Measurements from ENCODE around the gene ZNF865.

DNA sequence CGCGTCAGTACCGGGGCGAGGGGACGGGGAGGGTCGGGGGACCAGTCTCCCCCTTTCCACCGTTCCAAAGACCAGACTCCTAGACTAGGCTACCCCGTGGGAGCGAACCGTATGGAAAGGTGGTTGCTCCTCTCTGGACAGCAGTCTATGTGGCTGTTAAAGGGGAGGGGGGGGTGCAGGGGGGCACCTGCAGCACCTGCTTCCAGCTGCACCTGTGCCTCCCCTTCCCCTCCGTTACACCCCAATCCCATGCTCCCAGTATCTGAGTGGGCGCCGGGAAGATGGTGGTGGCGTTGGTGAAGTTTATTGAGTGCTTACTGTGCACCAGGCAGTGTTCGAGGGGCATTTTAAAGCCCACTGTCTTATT lies 4.8 kb upstream of the ZNF865 start:
- TF ChIP-seq, protein P1, sequence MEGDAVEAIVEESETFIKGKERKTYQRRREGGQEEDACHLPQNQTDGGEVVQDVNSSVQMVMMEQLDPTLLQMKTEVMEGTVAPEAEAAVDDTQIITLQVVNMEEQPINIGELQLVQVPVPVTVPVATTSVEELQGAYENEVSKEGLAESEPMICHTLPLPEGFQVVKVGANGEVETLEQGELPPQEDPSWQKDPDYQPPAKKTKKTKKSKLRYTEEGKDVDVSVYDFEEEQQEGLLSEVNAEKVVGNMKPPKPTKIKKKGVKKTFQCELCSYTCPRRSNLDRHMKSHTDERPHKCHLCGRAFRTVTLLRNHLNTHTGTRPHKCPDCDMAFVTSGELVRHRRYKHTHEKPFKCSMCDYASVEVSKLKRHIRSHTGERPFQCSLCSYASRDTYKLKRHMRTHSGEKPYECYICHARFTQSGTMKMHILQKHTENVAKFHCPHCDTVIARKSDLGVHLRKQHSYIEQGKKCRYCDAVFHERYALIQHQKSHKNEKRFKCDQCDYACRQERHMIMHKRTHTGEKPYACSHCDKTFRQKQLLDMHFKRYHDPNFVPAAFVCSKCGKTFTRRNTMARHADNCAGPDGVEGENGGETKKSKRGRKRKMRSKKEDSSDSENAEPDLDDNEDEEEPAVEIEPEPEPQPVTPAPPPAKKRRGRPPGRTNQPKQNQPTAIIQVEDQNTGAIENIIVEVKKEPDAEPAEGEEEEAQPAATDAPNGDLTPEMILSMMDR (IDR thresholded peaks at IDR 0.05; ENCODE audit: control extremely low read depth in 1 of 3, insufficient read depth in 1 of 3, low read depth in 1 of 3, low read length in 3 of 3): no peak
- TF ChIP-seq HDAC2 (IDR thresholded peaks at IDR 0.05; ENCODE audit: borderline replicate concordance in 1 of 2, low read depth in 2 of 2, low read length in 2 of 2): no peak
- no peak for TF ChIP-seq TBP (IDR thresholded peaks at IDR 0.05; ENCODE audit: low read depth, low read length)
- no peak for TF ChIP-seq EZH2 (IDR thresholded peaks at IDR 0.05; ENCODE audit: low read depth, low read length, severe bottlenecking)
- TF ChIP-seq MAX (IDR thresholded peaks at IDR 0.05): no peak
- TF ChIP-seq CHD2 (IDR thresholded peaks at IDR 0.05; ENCODE audit: low read length): no peak

All from H1 (cell line).